ENCODE results near the gene RARS1.

DNA sequence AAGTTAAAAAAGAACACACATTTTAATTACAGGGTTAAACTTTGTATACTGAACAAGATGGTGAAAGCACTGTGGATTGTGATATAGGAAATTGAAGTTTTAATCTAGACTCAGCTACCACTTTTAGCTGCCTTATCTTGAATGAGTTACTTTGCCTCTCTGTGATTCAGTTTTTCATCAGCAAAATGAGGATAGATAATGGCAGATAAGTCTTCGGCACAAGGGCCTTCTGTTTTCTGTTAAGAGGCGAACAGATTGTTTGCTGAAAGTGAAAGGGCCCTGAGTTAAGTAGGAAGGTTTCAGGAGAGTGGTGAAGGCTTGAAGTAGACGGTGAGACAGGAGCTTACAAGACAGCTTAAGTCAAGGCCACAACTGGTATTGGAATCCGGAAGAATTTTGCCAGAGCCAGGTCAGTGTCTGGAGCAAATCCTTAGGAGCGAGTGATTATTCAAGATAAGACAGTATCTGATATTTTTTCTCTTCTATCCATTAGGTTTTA lies 7.8 kb downstream of the RARS1 start:
- no peak for TF ChIP-seq POLR2A (IDR thresholded peaks at IDR 0.05)
- TF ChIP-seq, protein P1, sequence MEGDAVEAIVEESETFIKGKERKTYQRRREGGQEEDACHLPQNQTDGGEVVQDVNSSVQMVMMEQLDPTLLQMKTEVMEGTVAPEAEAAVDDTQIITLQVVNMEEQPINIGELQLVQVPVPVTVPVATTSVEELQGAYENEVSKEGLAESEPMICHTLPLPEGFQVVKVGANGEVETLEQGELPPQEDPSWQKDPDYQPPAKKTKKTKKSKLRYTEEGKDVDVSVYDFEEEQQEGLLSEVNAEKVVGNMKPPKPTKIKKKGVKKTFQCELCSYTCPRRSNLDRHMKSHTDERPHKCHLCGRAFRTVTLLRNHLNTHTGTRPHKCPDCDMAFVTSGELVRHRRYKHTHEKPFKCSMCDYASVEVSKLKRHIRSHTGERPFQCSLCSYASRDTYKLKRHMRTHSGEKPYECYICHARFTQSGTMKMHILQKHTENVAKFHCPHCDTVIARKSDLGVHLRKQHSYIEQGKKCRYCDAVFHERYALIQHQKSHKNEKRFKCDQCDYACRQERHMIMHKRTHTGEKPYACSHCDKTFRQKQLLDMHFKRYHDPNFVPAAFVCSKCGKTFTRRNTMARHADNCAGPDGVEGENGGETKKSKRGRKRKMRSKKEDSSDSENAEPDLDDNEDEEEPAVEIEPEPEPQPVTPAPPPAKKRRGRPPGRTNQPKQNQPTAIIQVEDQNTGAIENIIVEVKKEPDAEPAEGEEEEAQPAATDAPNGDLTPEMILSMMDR (IDR thresholded peaks at IDR 0.05): no peak
